H1 (cell line): ENCODE results near the gene OR8D2.

Experiments
- CTCF ChIP-seq, 3 experiments: IDR thresholded peaks; 1 replicate in 2 of 3; 2 replicates in 1 of 3; pipeline versions ENCODE4 v1.5.1 to v1.6.1; 2011; ENCODE audit warnings: low read length in 3 of 3, mild to moderate bottlenecking in 3 of 3, inconsistent platforms in 2 of 3, low read depth in 1 of 3, moderate library complexity in 1 of 3; ENCODE audit not compliant: insufficient read depth in 1 of 3; ENCODE audit errors: control extremely low read depth in 1 of 3
- PHF8 ChIP-seq: fragments of 200-600 bp; sonication (generic); conservative IDR thresholded peaks from 2 replicates; pipeline ENCODE4 v1.7.1; 2012; ENCODE audit warnings: low read depth, mild to moderate bottlenecking, inconsistent platforms, low read length, moderate library complexity
- TBP ChIP-seq: IDR thresholded peaks from 2 replicates; pipeline ENCODE4 v1.6.1; 2011; ENCODE audit warnings: low read depth, low read length, improper control_type of control experiment

GRCh38 chr11:124340142-124340447 is 20.1 kb upstream of the OR8D2 start:
- TF ChIP-seq PHF8 (no peak), TBP (no peak), CTCF (IDR thresholded peaks at IDR 0.05; ENCODE audit: control extremely low read depth in 1 of 3, insufficient read depth in 1 of 3, low read depth in 1 of 3, low read length in 3 of 3) (no peak)
